Stimulated activated CD4-positive, alpha-beta T cell treated with anti-CD3 and anti-CD28 coated beads, Interleukin-2, amount 100 ng/mL, for 48 hours (primary cell): ENCODE results near the gene STON2.
"Not testable (repeated sequence)": the region's sequence is repeated elsewhere in the genome, so short reads cannot be mapped to it uniquely, and the experiment has no call there.

Experiments
- DNase-seq, 2 donors: peaks; one replicate each; pipeline ENCODE4 v3.0.0-alpha.2; 2020

The STON2 gene, protein sequence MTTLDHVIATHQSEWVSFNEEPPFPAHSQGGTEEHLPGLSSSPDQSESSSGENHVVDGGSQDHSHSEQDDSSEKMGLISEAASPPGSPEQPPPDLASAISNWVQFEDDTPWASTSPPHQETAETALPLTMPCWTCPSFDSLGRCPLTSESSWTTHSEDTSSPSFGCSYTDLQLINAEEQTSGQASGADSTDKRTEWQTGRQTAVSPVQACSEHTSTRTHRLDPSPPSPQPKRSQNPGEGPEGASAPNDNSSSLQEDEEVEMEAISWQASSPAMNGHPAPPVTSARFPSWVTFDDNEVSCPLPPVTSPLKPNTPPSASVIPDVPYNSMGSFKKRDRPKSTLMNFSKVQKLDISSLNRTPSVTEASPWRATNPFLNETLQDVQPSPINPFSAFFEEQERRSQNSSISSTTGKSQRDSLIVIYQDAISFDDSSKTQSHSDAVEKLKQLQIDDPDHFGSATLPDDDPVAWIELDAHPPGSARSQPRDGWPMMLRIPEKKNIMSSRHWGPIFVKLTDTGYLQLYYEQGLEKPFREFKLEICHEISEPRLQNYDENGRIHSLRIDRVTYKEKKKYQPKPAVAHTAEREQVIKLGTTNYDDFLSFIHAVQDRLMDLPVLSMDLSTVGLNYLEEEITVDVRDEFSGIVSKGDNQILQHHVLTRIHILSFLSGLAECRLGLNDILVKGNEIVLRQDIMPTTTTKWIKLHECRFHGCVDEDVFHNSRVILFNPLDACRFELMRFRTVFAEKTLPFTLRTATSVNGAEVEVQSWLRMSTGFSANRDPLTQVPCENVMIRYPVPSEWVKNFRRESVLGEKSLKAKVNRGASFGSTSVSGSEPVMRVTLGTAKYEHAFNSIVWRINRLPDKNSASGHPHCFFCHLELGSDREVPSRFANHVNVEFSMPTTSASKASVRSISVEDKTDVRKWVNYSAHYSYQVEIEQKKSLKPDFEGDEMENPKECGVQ

GRCh38 chr14:81400202-81400678, at the start of gene STON2:
Gene STON2, minus strand, starts transcription at chr14:81400324. Its CDS starts 1,942 bp downstream, at chr14:81398382.
- peak in 1 of 2 donors; percentile 4 for DNase-seq

- no peak for DNase-seq
Observed at GRCh38 chr14:81449576-81449975, 49.5 kb upstream of the STON2 start.

DNA sequence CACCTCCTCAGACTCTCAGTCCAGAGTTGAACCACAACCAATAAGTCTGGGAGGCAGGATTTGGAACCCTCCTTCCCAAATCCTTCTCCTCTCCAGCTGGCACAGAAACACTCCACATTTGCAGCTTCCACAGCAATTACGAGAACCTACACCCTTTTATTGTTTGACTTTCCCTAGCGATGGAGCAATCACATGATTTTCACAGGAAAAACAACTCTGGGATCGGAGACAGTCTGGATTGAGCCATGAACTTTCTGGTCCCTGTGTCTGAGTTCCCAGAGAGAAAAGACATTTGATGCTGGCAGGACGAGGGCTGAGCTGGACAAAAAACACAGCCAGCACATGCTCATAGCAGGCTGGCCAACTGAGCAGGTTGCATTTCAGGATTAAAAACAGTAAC, 49.0 kb upstream of the STON2 start:
- DNase-seq, result no peak

GRCh38 chr14:81447021-81447764, 47.1 kb upstream of the STON2 start:
- no peak for DNase-seq

GRCh38 chr14:81446279-81447007, 46.3 kb upstream of the STON2 start:
- no peak for DNase-seq

DNA sequence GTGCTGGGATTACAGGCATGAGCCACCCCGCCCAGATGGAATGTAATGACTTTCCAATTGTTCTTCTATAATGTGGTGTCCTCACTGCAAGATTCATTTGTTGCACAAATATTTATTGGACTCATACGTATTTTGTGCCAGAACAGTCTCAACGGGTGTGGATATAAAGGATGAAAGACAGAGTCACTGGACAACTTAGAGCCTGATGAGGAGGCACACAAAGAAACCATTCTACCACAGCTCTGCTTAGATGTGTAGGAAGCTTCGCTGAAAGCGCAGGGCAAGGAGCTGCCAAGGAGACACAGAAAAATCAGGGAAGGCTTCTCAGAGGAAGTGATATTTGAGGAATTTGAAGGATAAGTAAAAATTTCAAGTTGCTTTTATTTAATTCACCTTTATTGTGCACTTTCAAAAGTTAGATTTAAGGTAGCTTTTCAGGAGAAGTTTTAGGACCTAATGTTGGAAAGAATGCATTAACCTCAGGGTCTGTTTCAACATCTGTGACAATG, 41.6 kb upstream of the STON2 start:
- no peak for DNase-seq

DNA sequence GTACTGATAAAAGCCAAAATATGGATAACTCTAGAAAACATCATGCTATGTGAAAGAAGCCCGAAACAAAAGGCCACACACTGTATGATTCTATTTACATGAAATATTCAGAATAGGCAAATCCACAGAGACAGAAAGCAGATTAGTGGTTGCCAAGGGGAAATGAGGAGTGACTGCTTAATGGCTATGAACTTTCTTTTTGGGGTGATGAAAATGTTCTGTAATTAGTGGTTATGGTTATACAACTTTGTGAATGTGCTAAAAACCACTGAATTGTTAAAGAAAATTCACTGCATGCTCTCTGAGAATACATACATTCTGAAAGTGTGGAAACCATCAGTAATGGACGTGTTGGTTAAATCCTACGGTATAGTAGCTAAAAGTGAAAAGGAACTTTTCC, 39.9 kb upstream of the STON2 start:
- DNase-seq, result no peak

- DNase-seq, result no peak
Observed at GRCh38 chr14:81437244-81437643, 37.1 kb upstream of the STON2 start.

DNA sequence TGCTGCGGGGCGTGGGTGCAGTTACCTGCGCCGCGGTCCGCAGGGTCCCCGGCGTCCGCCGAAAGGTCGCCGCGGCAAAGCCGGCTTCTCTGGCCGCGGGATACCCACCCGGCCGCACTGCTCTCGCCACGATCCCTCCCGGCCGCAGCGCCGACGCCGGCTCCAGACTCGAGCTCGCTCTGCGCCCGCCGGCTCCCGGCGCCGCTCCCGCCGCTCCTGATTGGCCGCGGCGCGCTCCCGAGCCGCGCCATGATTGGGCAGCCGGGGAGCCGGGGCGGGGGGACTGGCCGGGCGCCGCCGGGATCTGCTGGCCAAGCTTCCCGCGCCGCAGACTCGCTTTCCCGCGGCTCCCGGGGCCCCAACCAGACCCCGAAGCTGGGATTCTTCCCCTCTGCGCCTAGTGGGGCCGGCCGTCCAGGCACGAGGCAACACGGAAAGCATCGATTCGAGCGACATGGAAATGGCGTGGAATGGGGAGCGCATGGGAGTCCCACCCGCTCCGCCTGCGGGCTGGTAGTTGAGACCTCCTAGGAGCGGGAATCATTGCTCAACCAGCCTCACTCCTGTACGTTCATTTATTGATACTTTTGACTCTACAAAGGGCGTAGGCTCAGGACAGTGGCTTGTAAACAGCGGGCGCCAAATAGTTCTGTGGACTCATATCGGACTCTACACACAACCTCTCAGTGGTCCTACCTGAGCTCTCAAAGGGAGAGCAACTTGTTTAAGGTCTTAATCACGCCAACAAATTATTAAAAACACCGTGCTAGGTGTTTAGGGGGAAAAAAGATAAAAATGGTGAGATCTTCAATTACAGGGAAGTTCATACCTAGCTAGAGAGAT, 36.4 kb upstream of the STON2 start:
- peak; percentile 33 to 46 for DNase-seq

- peak in 1 of 2 donors; percentile 8 for DNase-seq
Observed at GRCh38 chr14:81435391-81436295, 35.5 kb upstream of the STON2 start.

GRCh38 chr14:81435048-81435390, 34.9 kb upstream of the STON2 start:
- DNase-seq, result no peak

DNA sequence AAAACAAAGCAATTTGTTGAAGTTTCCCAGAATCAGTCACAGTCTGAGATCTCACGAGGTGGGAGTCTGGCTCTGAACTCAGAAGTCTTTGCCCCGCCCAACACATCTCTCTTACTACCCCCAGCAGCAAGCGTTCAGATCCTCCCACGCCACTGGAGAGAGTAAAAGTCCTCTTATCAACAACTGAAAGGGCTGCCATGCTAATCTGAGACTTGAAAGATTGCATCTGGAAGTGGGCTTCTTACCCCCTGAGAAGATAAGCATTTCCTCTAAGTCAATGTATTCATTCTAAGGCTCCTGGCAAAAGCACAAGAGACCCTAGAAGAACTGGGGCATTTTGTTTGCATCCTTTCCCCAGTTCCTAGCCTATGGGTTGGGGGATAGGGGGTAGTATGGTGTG, 34.1 kb upstream of the STON2 start:
- no peak for DNase-seq

- no peak for DNase-seq
Observed at GRCh38 chr14:81433378-81433777, 33.3 kb upstream of the STON2 start.

- DNase-seq, result no peak
Observed at GRCh38 chr14:81432219-81432661, 32.1 kb upstream of the STON2 start.

- no peak for DNase-seq
Observed at GRCh38 chr14:81430235-81430634, 30.1 kb upstream of the STON2 start.

DNA sequence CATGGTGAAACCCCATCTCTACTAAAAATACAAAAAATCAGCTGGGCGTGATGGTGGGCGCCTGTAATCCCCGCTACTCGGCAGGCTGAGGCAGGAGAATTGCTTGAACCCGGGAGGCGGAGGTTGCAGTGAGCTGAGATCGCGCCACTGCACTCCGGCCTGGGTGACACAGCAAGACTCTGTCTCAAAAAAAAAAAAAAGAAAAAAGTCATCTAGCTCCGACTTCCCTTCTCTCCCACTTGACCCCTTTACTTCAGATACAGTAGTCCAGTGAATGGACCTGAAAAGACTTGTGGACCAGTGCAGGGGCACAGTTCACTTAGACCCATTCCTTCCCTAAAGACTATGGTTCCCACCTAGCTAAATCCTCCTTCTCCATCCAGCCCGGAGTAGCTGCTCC, 29.6 kb upstream of the STON2 start:
- DNase-seq, result not testable (repeated sequence)

GRCh38 chr14:81429028-81429427, 28.9 kb upstream of the STON2 start:
- no peak for DNase-seq

DNA sequence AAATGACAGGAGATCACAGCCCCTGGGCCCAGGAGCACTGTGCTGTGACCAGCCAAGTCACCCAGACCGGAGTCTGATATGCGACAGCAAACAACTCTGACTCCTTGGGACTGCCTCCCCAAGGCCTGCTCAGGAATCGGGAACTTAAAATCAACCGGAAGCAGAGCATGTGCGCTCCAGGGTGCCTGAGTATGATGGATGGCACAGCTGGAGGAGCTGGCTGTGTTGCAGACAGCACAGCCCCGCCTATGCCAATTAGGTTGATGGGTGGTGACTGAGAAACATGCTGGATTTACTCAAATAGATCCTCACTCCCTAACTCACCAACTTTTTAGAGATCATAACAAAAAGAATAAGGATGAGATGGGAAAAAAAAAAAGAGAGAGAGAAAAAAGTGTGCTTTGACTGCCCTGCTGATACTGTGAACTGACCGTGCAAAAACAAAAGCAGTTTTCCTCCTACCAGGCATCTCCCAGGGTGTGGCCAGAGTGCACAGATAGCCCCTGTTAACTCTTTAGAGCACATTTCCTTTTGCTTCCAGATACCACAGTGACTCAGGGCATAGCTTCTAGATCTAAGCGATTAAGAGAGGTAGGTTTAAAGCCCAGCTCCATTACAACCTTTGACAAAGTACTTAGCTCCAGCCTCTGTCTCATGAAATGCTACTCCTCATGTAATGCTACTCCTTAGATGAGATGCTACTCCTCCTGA, 27.4 kb upstream of the STON2 start:
- DNase-seq, result no peak

DNA sequence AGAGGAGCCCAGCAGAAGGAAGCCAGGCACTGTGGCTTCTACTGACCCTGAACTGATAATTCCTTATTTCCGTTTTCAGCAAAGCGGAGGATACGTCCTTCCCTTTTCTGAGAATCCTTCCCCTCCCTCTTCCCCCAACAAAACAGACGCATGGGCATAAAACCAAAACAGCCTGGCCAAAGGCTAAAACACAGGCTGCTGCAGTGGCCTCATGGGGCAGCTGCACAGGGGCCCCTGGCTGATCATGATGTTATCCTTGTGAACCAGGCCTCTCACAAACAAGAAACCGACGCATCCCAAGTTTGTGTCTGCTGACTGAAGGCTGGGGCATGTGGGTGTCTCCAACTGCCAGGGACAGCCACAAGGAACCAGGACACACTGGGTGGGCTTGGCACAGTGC, 23.4 kb upstream of the STON2 start:
- DNase-seq, result no peak
